Astrocyte of the cerebellum (primary cell): ENCODE data around the gene BMP6.
A peak's percentile ranks its signal among the peaks of the same experiment; 100 is the strongest.

Experiments
- DNase-seq: peaks from one replicate; pipeline ENCODE4 v3.0.0-alpha.2; 2011; ENCODE audit warnings: low read depth
- H3K4me3 ChIP-seq: 2 replicates; pipeline ENCODE4 v1.5.1; 2011; ENCODE audit warnings: mild to moderate bottlenecking, low read depth, low read length, moderate library complexity
- CTCF ChIP-seq: IDR thresholded peaks from 2 replicates; pipeline ENCODE4 v1.5.1; 2012; ENCODE audit warnings: low read length, low read depth, moderate library complexity, mild to moderate bottlenecking; ENCODE audit errors: missing control alignments
- in situ Hi-C: cut with HindIII; loops from 2 replicates; pipeline ENCODE4 v1.10.0; 2017; ENCODE audit warnings: low sequenced_read_pairs

The BMP6 gene

GRCh38 chr6:7725849-7726415, at the start of gene BMP6:
Gene BMP6, plus strand, starts transcription at chr6:7726099. Its CDS starts 857 bp downstream, at chr6:7726956.
- DNase-seq = peak; percentile 49
- in situ Hi-C loops = no loop called here
- peak within 1 kb of the TSS; percentile 38 for H3K4me3 ChIP-seq
- TF ChIP-seq CTCF = no peak

DNA sequence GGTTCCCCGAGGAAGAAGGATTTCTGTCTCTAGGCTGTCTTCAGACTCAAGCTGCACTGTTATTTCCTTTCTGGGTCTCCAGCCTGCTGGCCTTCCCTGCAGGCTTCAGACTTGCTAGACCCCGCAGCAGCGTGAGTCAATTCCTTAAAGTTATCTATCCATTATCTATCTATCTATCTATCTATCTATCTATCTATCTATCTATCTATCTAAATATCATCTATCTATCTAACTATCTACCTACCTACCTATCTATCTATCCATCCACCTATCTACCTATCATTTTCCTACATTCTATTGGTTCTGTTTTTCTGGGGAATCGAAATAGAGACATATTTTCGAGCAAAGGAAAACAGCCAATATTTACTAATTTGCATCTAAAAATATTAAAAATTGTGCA, 48.7 kb upstream of the BMP6 start:
- DNase-seq = no peak
- no peak overlapping the region for H3K4me3 ChIP-seq
- TF ChIP-seq CTCF = no peak
- in situ Hi-C loops = no loop called here

GRCh38 chr6:7680393-7681075, 45.4 kb upstream of the BMP6 start:
- H3K4me3 ChIP-seq = no peak overlapping the region
- in situ Hi-C loops = no loop called here
- DNase-seq = no peak
- no peak for TF ChIP-seq CTCF

- in situ Hi-C loops = no loop called here
- DNase-seq = no peak
- no peak for TF ChIP-seq CTCF
- H3K4me3 ChIP-seq = no peak overlapping the region
Measured at GRCh38 chr6:7681449-7681848, 44.5 kb upstream of the BMP6 start.

GRCh38 chr6:7684076-7684475, 41.8 kb upstream of the BMP6 start:
- DNase-seq = no peak
- in situ Hi-C loops = no loop called here
- TF ChIP-seq CTCF = no peak
- H3K4me3 ChIP-seq = no peak overlapping the region

GRCh38 chr6:7684843-7685242, 41.1 kb upstream of the BMP6 start:
- H3K4me3 ChIP-seq = no peak overlapping the region
- no peak for DNase-seq
- TF ChIP-seq CTCF = no peak
- in situ Hi-C loops = no loop called here
